Activated CD4-positive, alpha-beta T cell treated with anti-CD3 and anti-CD28 coated beads, Interleukin-2, amount 50 U/mL, for 1 hour (primary cell): ENCODE results near the gene ZFAND3.

Experiments
- DNase-seq: peaks from one replicate; pipeline ENCODE4 v3.0.0-alpha.2; 2020

ZFAND3 gene

GRCh38 chr6:38174806-38175495, 355.4 kb downstream of the ZFAND3 start:
- DNase-seq: no peak

DNA sequence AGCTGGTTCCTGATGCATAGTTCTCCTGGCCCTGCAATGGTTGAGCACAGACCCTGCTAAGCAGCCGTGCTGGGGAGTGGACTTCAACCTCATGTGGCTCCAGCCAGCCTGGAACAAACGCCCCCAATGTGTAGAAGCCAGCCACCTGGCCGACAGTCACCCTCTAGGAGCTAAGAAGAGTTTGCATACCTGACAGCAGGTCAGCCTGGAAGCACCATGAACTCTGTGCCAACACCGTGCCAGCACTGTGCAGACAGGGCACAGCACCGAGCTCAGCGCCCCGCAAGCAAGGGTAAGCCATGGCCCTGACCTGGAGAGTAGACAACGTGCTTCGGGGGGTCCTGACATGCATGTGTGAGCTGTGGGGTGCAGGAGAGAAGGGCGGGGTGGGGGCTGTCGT, 356.3 kb downstream of the ZFAND3 start:
- DNase-seq: no peak

DNA sequence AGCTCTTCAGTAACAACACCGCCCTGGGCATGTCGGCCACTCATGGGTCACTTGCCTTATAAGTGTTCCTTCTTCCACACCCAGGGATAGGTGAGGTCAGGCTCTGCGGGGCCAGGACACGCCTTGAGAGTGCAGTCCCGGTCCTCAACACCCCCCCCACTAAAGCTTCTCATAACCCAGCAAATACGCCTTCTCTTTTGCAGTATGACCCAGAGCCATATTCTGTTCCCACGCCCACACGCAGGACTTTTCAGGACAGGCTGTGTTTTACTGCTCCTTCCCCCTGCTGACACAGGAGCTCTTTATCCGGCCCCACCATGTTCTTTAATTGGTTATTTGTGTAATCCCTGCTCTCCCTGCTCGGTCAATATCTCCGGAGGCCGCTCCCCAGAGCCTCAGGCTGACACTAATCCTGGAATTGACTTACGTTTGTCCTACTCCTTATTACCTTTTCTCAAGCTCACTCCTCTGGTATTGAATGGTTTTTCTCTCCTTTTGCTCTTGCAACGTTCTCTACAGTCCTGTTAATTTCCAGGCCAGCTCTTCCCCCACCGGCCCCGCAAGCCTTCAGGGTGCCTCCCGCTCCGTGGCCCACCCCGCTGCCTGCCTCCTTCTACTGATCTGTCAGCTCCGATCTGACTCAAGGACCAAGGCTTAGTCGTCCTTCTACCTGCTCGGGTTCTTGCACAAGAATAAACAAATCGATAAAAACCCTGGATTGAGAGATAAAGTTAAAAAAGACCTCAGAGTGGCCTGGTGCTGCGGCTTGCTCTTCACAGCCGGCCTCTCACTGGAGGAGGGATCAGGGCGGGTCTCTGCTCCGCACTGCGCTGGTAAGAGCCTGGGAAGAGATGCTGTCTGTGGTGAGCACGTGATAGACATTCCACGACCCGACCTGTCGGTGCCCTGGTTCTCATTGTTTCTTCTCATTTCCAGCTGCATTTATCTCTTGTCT, 357.5 kb downstream of the ZFAND3 start:
- DNase-seq: no peak

GRCh38 chr6:38177882-38178583, 358.5 kb downstream of the ZFAND3 start:
- DNase-seq: no peak

- no peak for DNase-seq
Measured at GRCh38 chr6:38178584-38178886, 359.0 kb downstream of the ZFAND3 start.

GRCh38 chr6:38179300-38179699, 359.8 kb downstream of the ZFAND3 start:
- no peak for DNase-seq

DNA sequence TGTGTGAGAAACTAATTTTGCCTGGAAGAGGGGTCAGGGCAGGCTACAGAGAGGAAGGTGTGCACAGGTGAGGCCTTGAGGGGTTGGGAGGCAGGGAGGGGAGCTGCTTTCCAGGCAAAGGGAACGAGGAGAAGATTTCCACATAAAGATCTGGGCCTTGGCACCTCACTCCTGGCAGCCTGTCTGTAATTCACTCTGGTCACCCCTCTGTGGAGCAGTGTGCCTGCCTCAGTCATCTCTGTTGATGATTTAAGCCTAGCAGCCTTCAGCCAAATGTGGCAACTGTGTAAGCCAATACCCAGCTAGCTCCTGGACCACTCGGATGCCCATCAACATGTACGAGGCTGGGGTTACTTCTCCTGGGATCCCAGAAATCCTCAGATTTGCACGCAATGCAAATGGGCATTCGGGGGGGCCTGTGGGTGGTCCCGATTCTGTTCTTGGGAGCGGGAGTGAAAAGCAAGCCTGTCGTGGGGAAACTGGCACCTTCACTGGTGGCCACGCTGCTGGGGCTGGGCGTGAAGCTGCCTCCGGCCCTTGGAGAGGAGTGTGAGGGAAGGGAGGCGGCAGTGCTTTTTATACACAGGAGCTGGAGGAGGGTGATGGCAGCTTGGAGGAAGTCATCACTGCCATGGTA, 360.4 kb downstream of the ZFAND3 start:
- no peak for DNase-seq

DNA sequence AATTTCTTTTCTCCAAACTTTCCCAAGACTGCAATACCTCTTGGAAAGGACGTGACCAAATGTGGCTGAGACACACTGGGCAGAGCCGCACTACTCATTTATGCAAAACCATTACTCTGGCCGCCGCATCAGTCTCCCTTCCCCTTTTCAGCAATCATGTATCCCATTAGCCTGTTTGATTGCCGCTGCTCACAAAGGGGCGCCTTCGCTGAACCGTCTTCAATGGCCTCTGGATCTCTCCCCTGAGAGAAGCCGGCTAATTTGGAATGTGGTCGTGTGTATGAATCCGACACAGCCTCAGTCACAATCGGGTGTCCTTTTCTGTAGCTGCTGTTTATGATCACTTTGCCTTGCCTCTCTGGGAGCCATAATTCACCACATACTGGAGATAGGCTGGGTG, 361.1 kb downstream of the ZFAND3 start:
- no peak for DNase-seq

DNA sequence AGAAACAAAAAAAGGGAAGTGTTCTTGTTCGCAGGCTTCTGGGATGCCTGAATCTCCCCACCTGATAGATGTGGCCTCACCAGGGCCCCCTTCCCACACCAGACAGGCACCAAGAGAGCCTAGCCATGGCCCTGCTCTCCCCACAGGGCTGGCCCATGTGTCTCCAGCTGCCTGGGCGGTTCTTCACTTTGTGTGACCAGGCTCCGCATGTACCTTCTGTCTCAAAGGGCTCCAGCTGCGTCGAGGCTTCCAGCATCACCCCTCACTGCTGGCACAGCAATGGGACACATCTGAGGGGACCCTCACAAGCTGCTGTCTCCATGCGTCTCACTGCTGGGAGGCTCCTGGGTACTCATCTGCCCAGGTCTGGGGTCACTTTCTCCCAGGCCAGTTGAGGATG, 362.9 kb downstream of the ZFAND3 start:
- no peak for DNase-seq

DNA sequence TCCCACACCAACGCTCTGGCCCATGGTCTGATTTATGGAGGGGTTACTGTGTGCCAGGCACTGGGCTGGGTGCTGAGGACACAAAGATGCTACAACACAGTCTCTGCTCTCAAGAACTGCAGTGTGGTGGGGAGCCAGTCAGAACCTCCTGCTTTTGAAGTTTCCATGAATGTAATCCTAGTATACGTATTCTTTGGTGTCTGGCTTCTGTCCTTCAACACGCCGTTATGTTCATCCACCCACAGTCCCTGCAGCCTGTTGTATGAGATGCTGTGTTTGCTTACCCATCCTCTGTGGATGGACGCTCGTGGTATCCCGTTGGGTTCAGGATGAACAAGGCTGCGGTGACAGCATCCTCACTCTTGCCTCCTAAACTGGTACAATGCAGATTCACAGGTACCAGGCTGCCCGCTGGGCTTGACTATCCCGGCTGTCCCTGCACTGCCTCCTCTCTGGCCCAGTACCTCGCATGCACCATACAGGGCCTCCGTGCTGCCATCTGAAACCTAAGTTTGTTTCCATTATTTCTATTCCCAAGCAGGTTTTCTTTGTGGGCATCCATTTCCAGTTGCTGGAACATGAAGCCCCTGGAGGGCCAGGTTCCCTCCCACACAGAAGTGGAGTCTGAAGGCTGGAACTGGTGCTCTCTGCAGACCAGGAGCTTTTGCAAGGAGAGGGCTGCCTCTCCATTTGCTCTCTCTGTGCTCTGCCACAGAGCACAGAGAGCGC, 364.5 kb downstream of the ZFAND3 start:
- DNase-seq: no peak

DNA sequence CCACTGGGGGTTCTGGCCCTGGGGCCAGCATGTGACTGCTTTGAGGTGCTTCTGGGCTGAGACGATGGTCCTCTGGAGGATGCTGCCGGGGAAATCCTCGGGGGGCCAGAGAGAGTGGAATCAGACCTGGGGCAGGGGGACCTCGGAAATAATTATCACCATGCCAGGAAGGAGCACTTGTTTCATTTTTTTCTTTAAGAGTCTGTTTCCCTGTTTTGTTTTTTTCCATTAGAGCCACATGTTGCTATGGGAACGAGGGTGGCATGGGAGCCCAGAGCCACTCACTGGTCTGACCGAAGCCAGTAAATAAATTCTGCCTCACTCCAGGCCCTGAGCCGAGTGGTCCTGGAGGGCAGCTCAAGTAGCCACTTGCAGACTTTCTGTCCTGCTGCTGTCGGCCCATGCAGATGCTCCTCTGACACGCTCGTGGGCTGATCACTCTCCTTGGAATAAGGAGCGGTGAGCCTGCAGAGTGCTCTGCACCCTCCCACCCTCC, 365.1 kb downstream of the ZFAND3 start:
- DNase-seq: no peak

DNA sequence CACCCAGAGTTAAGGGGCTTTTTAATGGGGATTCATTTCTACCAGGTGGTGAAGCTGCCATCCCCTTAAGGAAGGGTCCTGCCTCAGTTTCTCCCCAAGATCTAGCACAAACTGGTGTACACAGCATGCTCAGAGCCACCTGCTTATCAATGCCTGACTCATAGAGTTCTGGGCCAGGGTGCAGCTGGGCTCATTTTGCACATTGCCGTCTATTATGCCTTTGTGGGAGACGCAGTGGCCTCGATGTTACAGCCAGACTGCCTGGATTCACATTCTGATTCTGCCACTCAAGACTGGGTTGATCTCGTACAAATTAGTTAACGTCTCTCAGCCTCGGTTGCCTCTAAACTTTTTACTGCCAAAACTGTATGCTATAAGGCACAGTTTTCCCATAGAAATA, 365.7 kb downstream of the ZFAND3 start:
- no peak for DNase-seq

GRCh38 chr6:38185752-38186151, 366.2 kb downstream of the ZFAND3 start:
- DNase-seq: no peak

DNA sequence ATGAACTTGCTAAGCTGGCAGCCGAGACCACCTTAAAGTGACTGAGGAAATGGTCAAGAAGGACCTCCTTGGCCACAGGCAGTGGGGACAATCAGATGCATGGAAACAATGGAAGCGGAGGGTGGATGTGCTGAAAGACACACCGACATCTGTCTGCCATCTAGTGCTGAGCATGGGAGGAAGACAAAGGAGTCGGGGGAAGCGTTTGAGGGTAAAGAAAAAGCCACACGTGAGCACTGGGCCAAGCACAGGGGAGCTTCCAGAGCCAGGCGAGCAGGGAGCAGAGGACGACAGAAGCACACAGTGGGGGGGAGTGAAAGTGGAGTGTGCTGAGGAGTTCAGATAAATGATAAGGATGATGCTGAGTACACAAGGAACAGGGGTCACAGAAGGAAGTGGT, 367.8 kb downstream of the ZFAND3 start:
- no peak for DNase-seq

DNA sequence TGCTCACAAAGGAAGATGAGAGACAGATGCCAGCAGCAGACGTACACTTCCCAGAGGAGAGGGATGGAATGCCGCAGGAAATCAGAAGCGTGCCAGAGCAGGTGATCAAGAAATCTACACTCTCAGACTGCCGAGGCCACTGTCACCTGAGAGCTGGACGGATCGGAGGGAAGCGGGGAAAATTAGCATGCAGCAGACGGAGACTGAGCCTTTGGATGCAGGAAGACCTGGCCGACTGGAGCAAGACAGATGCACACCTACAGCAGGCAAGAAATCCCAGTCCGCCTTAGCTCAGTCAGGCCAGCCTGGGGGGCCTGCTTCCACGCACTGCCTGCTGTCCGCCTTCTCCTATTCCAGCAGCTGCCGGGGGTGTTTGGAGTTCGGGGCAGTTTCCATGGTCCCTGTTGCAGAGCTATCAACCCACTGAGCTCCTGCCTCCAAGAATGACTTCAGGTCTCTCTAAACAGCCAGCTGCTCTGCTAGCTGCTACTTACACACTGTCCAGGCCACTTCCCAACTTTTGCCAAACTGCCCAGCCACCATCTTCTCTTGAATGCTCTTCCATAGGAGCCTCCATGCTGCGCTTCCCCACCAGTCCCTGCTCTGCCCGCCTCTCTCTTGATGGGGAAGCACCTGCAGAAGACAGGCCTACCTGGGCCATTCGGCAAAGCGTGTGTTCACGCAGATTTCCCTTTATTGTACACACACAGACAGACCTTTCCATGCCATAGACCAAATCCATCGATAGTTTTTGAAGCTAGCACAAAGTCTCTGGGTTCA, 368.5 kb downstream of the ZFAND3 start:
- no peak for DNase-seq

DNA sequence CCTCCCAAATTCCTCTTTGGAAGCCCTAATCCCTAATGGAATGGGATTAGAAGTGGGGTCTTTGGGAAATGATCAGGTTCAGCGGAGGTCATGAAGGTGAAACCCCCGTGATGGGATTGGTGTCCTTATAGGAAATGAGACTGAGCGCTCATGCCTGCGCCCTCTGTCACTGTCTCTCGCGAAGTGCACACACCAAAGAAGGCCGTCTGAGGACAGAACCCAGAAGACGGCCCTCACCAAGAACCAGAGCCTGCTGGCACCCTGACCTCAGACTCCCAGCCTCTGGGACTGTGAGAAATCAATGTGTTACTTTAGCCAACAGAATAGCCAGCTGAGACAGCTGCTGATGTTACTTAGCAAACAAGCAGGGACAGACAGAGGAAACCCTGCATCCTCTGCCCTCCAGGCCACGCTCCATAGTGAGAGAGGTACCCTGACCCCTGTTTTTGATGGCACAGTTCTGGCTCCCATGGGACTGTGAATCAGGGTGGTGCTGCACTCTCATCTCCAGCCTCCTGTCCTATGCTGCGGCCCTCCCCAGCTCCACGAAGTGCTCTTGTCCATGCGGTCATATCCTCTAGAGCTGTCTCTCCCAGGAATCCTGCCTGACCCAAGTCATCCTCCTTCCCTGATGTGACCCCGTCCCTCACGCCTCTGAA, 369.3 kb downstream of the ZFAND3 start:
- DNase-seq: no peak

- DNase-seq: no peak
Measured at GRCh38 chr6:38191418-38191817, 371.9 kb downstream of the ZFAND3 start.

DNA sequence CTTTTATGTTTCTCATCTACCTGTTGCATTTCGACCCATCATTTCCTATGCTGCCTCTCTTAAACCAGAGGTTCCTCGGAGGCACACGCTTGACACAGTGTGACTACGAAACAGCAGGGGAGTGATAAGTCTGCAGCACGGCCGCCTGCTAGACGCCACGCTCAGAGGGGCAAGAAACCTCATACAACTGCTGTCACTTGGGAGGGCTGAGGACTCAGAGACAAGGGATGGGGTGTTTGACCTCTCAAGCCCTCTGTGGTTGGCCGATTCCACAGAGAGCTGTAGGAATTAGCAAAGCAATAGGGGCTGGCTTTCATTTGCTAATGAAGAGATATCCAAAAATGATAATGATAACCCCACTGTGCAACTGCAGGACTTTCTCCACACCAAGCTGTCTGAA, 372.5 kb downstream of the ZFAND3 start:
- no peak for DNase-seq

GRCh38 chr6:38192487-38192886, 373.0 kb downstream of the ZFAND3 start:
- no peak for DNase-seq

DNA sequence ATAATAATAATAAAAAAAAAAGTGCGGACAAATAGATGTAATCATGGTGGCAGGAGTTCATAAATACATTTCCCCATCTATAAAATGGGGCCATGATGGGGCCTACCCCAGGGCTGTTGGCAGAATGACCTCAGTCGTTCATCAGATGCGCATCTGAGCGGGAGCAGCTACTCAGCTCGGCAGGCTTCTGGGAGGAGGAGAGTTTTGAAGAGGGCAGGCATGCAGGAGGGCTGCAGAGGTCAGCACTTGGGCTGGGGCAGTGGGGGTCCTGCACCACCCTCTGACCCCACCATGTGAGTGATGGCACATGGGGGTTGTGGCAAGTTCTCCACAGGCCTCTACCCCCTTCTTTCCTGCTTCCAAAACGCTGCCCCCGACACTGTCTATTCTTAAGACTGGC, 373.5 kb downstream of the ZFAND3 start:
- no peak for DNase-seq
